PC-3 (cell line): Measurements from ENCODE around the gene KCNIP4.

ENCODE experiments used
- EZH2phosphoT487 ChIP-seq: fragments of 300-600 bp; sonication (generic); IDR thresholded peaks from 2 replicates; pipeline ENCODE4 v1.6.1; 2018; ENCODE audit warnings: mild to moderate bottlenecking, antibody characterized with exemption, low read length, borderline replicate concordance
- TF ChIP-seq, protein P1 (sequence below): fragments of 300-600 bp; sonication (generic); conservative IDR thresholded peaks from 2 replicates; pipeline ENCODE4 v1.5.1; 2017; ENCODE audit warnings: antibody characterized with exemption, low read depth, mild to moderate bottlenecking, low read length

DNA sequence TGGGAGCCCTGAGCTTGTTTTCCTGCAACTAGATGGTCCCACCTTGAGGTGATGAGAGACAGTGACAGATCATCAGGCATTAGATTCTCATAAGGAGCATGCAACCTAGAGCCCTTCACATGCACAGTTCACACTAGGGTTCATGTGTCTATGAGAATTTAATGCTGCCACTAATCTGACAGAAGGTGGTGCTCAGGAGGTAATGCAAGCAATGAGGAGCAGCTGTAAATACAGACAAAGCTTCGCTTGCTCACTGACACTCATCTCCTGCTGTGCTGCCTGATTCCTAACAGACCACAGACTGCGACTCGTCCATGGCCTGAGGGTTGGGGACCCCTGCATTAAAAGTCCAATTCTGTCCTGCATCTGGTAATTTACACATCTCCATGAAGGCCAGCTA, 141.6 kb downstream of the KCNIP4 start:
- TF ChIP-seq, protein P1, sequence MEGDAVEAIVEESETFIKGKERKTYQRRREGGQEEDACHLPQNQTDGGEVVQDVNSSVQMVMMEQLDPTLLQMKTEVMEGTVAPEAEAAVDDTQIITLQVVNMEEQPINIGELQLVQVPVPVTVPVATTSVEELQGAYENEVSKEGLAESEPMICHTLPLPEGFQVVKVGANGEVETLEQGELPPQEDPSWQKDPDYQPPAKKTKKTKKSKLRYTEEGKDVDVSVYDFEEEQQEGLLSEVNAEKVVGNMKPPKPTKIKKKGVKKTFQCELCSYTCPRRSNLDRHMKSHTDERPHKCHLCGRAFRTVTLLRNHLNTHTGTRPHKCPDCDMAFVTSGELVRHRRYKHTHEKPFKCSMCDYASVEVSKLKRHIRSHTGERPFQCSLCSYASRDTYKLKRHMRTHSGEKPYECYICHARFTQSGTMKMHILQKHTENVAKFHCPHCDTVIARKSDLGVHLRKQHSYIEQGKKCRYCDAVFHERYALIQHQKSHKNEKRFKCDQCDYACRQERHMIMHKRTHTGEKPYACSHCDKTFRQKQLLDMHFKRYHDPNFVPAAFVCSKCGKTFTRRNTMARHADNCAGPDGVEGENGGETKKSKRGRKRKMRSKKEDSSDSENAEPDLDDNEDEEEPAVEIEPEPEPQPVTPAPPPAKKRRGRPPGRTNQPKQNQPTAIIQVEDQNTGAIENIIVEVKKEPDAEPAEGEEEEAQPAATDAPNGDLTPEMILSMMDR, result no peak
- no peak for TF ChIP-seq EZH2phosphoT487
